A673 (cell line): ENCODE measurements around the gene SERTM2. TPM values are rescaled to one million over a fixed set of nuclear protein-coding genes. Genes with fewer than 3 reads are reported as not detected.

Source experiments
- BruUV-seq: library from RNA; stranded (reverse); fragments of 400-500 nt; replicated peaks from 2 replicates; lab custom pipeline; 2021; lab: Mats Ljungman, UMichigan
- CTCF ChIA-PET: fragments of 300-600 bp; sonication (Branson Sonifier 250); formaldehyde crosslinking; loops from one replicate; lab custom pipeline; 2022; ENCODE audit warnings: antibody characterized with exemption; lab: Charles Lee
- POLR2A ChIA-PET: fragments of 300-600 bp; sonication (Branson Sonifier 250); formaldehyde crosslinking; loops from one replicate; lab custom pipeline; 2022; ENCODE audit warnings: antibody characterized with exemption; ENCODE audit not compliant: low non-redundant PET; lab: Charles Lee
- DNase-seq: peaks from one replicate; pipeline ENCODE4 v3.0.0-alpha.2; 2015; ENCODE audit warnings: low spot score
- H3K27ac ChIP-seq: fragments of 200-600 bp; sonication (generic); 2 replicates; pipeline ENCODE4 v1.5.1; 2016; ENCODE audit warnings: mixed run types, low read depth, mild to moderate bottlenecking, mixed read lengths, antibody characterized with exemption, low read length; ENCODE audit not compliant: poor library complexity, severe bottlenecking
- H3K27me3 ChIP-seq: fragments of 200-600 bp; sonication (generic); replicated peaks from 2 replicates; pipeline ENCODE4 v1.6.1; 2017; ENCODE audit warnings: mixed run types, low read depth, mild to moderate bottlenecking, mixed read lengths, antibody characterized with exemption, low read length; ENCODE audit not compliant: insufficient read depth, poor library complexity
- H3K36me3 ChIP-seq: fragments of 200-600 bp; sonication (generic); 2 replicates; pipeline ENCODE4 v1.6.1; 2016; ENCODE audit warnings: mixed run types, mild to moderate bottlenecking, mixed read lengths, antibody characterized with exemption, low read length; ENCODE audit not compliant: insufficient read depth, poor library complexity, severe bottlenecking
- H3K4me1 ChIP-seq: fragments of 200-600 bp; sonication (generic); 2 replicates; pipeline ENCODE4 v1.6.1; 2017; ENCODE audit warnings: mixed run types, mild to moderate bottlenecking, mixed read lengths, antibody characterized with exemption, low read length; ENCODE audit not compliant: insufficient read depth, poor library complexity, severe bottlenecking
- H3K4me3 ChIP-seq: fragments of 200-600 bp; sonication (generic); 2 replicates; pipeline ENCODE4 v1.5.1; 2016; ENCODE audit warnings: low read depth, mixed run types, mild to moderate bottlenecking, mixed read lengths, low read length; ENCODE audit not compliant: poor library complexity, severe bottlenecking
- H3K9me3 ChIP-seq: fragments of 200-600 bp; sonication (generic); 2 replicates; pipeline ENCODE4 v1.6.1; 2016; ENCODE audit warnings: mixed run types, low read depth, mild to moderate bottlenecking, mixed read lengths, antibody characterized with exemption, low read length; ENCODE audit not compliant: poor library complexity, severe bottlenecking
- CTCF ChIP-seq: fragments of 300-800, 200-600 bp; sonication (generic); conservative IDR thresholded peaks from 2 replicates; pipeline ENCODE4 v1.5.1; 2017; ENCODE audit warnings: low read depth, mild to moderate bottlenecking, antibody characterized with exemption, low read length, moderate library complexity, mixed read lengths
- EZH2 ChIP-seq: fragments of 200-600 bp; sonication (generic); IDR thresholded peaks from 2 replicates; pipeline ENCODE4 v1.6.1; 2017; ENCODE audit warnings: borderline replicate concordance, low read depth, mild to moderate bottlenecking, mixed read lengths, antibody characterized with exemption, low read length; ENCODE audit not compliant: poor library complexity, severe bottlenecking
- intact Hi-C: fragments of 100-400 bp; cut with micrococcal nuclease; formaldehyde crosslinking; loops from one replicate; pipeline ENCODE4 v1.10.0; 2022; ENCODE audit not compliant: unreplicated experiment
- total RNA-seq: library from RNA; stranded (reverse); gene quantifications from 2 replicates; pipeline ENCODE4 v1.2.3, GENCODE V29; 2021

The SERTM2 gene
- total RNA-seq, 1 experiment from 2014 or later, result not detected

GRCh38 chrX:111567542-111568255, 56.3 kb downstream of the SERTM2 start:
- intact Hi-C loops, result no loop called here
- no TSS peak for BruUV-seq
- no peaks in the 10 kb centered on the region for H3K4me1 ChIP-seq
- H3K9me3 ChIP-seq, result no peaks in the 10 kb centered on the region
- CTCF ChIA-PET, result no interaction called here
- no peak for DNase-seq
- H3K27ac ChIP-seq, result no peak overlapping the region
- H3K27me3 ChIP-seq, result no peaks in the 10 kb centered on the region
- TF ChIP-seq CTCF, result no peak
- TF ChIP-seq EZH2, result no peak
- POLR2A ChIA-PET, result no interaction called here
- no peak overlapping the region for H3K4me3 ChIP-seq
- no peaks in the 10 kb centered on the region for H3K36me3 ChIP-seq

- DNase-seq, result peak; percentile 29
- ChIA-PET POLR2A (no interaction called here), CTCF (no interaction called here)
- no peaks in the 10 kb centered on the region for H3K36me3 ChIP-seq
- H3K27me3 ChIP-seq, result no peaks in the 10 kb centered on the region
- no TSS peak for BruUV-seq
- H3K4me1 ChIP-seq, result no peaks in the 10 kb centered on the region
- no peak overlapping the region for H3K4me3 ChIP-seq
- H3K27ac ChIP-seq, result no peak overlapping the region
- H3K9me3 ChIP-seq, result no peaks in the 10 kb centered on the region
- TF ChIP-seq CTCF, result peak; percentile 57
- TF ChIP-seq EZH2, result no peak
- intact Hi-C loops, result no loop called here
Observed at GRCh38 chrX:111568354-111568753, 56.9 kb downstream of the SERTM2 start.

- Histone ChIP-seq H3K36me3 (no peaks in the 10 kb centered on the region), H3K4me1 (no peaks in the 10 kb centered on the region), H3K27ac (no peak overlapping the region), H3K27me3 (no peaks in the 10 kb centered on the region), H3K4me3 (no peak overlapping the region), H3K9me3 (no peaks in the 10 kb centered on the region)
- ChIA-PET CTCF (no interaction called here), POLR2A (no interaction called here)
- TF ChIP-seq CTCF (no peak), EZH2 (no peak)
- intact Hi-C loops, result no loop called here
- BruUV-seq, result no TSS peak
- DNase-seq, result no peak
Observed at GRCh38 chrX:111568817-111569216, 57.4 kb downstream of the SERTM2 start.

Other genes starting within 250 kb of the SERTM2 start
- gene CAPN6, start 241.2 kb upstream of the SERTM2 start, total RNA-seq, result 0.24 and 0.28 TPM in 2 replicates
- gene DCX, start 99.5 kb upstream of the SERTM2 start, total RNA-seq, result not detected in 2 replicates
- 31.9 and 35.9 TPM in 2 replicates for gene ALG13, start 169.5 kb downstream of the SERTM2 start, total RNA-seq